Smooth muscle cell (in vitro differentiated cells): Measurements from ENCODE around the gene BTBD17. TPM values are rescaled to one million over a fixed set of nuclear protein-coding genes. Genes with fewer than 3 reads are reported as not detected.

Source experiments
- DNase-seq: peaks from one replicate; lab custom pipeline; 2025; ENCODE audit not compliant: unreplicated experiment; lab: John Stamatoyannopoulos, UW
- H2AFZ ChIP-seq: fragments of 200-600 bp; sonication (generic); 2 replicates; pipeline ENCODE4 v1.6.0; 2016; ENCODE audit warnings: antibody characterized with exemption, low read depth, mild to moderate bottlenecking
- H3F3A ChIP-seq: fragments of 200-600 bp; sonication (generic); 2 replicates; pipeline ENCODE4 v1.6.0; 2017; ENCODE audit warnings: antibody characterized with exemption, low read depth
- H3K27ac ChIP-seq: fragments of 200-600 bp; sonication (generic); 2 replicates; pipeline ENCODE4 v1.5.1; 2016; ENCODE audit warnings: low read depth, mild to moderate bottlenecking
- H3K27me3 ChIP-seq: fragments of 200-600 bp; sonication (generic); 2 replicates; pipeline ENCODE4 v1.6.1; 2016; ENCODE audit warnings: low read depth, mild to moderate bottlenecking
- H3K36me3 ChIP-seq: fragments of 200-600 bp; sonication (generic); 2 replicates; pipeline ENCODE4 v1.5.1; 2016; ENCODE audit warnings: low read depth
- H3K4me1 ChIP-seq: fragments of 200-600 bp; sonication (generic); 2 replicates; pipeline ENCODE4 v1.5.1; 2016; ENCODE audit warnings: low read depth
- H3K4me2 ChIP-seq: fragments of 200-600 bp; sonication (generic); 2 replicates; pipeline ENCODE4 v1.6.0; 2016; ENCODE audit warnings: mild to moderate bottlenecking
- H3K4me3 ChIP-seq: fragments of 200-600 bp; sonication (generic); 2 replicates; pipeline ENCODE4 v1.5.1; 2016; ENCODE audit warnings: mild to moderate bottlenecking
- H3K79me2 ChIP-seq: fragments of 200-600 bp; sonication (generic); 2 replicates; pipeline ENCODE4 v1.6.0; 2016; ENCODE audit warnings: low read depth, mild to moderate bottlenecking
- H3K9ac ChIP-seq: fragments of 200-600 bp; sonication (generic); 2 replicates; pipeline ENCODE4 v1.6.0; 2016; ENCODE audit warnings: low read depth
- H3K9me3 ChIP-seq: fragments of 200-600 bp; sonication (generic); replicated peaks from 2 replicates; pipeline ENCODE4 v1.5.1; 2016; ENCODE audit warnings: low read depth
- H4K20me1 ChIP-seq: fragments of 200-600 bp; sonication (generic); 2 replicates; pipeline ENCODE4 v1.6.0; 2016; ENCODE audit warnings: low read depth
- WGBS: methylation state at CpG from one replicate; pipeline ENCODE4 v1.1.7; 2016; ENCODE audit warnings: low lambda C conversion rate; 5-methylcytosine and 5-hydroxymethylcytosine counted together
- polyA plus RNA-seq: library from polyadenylated mRNA; unstranded; fragments of >200 nt; fragmentation: Nextera tagmentation; extraction: Ambion mirVana; gene quantifications from 2 replicates; pipeline ENCODE4 v1.2.1, GENCODE V29; 2016
- total RNA-seq: library from RNA; depleted of rRNA; stranded (reverse); fragments of >200 nt; gene quantifications from 2 replicates; pipeline ENCODE4 v1.2.3, GENCODE V29; 2014
- TF ChIP-seq, protein P1 (sequence below): fragments of 200-600 bp; sonication (generic); IDR thresholded peaks from 2 replicates; pipeline ENCODE4 v1.5.1; 2017; ENCODE audit warnings: borderline replicate concordance, mild to moderate bottlenecking, antibody characterized with exemption; ENCODE audit not compliant: insufficient read depth, poor library complexity, severe bottlenecking

The BTBD17 gene
- total and polyA plus RNA-seq, 2 experiments from 2014 or later = not detected

DNA sequence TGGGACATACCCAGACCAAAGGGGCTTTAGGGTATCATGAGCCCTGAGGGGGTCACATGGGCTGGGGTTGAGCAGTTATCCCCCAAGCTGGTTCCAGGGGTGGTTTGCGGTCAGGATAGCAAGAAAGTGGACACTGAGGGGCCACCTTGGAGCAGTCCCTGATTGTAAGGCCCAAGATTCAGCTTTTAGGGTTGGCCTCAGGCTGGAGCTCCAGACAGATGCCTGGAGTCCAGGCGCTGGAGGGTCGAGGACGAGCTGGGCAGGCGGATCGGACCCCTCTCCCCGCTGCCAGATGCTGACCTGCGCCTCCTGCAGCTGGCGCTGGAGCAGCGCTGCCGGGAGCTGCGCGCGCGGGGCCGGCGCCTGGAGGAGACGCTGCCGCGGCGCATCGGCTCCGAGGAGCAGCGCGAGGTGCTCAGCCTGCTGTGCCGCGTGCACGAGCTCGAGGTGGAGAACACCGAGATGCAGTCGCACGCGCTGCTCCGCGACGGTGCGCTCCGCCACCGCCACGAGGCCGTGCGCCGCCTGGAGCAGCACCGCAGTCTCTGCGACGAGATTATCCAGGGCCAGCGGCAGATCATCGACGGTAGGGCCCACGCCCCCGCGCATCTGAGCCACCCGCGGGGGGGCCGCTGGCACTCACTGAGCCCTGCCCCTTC lies 10.0 kb downstream of the BTBD17 start:
- Histone ChIP-seq H3K4me2 (no peak overlapping the region), H3K36me3 (no peaks in the 10 kb centered on the region), H3F3A (no peaks in the 10 kb centered on the region), H3K79me2 (no peaks in the 10 kb centered on the region), H3K9me3 (no peaks in the 10 kb centered on the region), H3K4me1 (no peaks in the 10 kb centered on the region), H3K27me3 (peaks cover 87% of the 10 kb centered on the region), H3K4me3 (no peak overlapping the region), H2AFZ (no peak overlapping the region), H3K9ac (no peak overlapping the region), H3K27ac (no peak overlapping the region), H4K20me1 (no peaks in the 10 kb centered on the region)
- 9% methylated on average over 34 of the region's 55 CpGs for WGBS
- DNase-seq = no peak
- TF ChIP-seq, protein P1, sequence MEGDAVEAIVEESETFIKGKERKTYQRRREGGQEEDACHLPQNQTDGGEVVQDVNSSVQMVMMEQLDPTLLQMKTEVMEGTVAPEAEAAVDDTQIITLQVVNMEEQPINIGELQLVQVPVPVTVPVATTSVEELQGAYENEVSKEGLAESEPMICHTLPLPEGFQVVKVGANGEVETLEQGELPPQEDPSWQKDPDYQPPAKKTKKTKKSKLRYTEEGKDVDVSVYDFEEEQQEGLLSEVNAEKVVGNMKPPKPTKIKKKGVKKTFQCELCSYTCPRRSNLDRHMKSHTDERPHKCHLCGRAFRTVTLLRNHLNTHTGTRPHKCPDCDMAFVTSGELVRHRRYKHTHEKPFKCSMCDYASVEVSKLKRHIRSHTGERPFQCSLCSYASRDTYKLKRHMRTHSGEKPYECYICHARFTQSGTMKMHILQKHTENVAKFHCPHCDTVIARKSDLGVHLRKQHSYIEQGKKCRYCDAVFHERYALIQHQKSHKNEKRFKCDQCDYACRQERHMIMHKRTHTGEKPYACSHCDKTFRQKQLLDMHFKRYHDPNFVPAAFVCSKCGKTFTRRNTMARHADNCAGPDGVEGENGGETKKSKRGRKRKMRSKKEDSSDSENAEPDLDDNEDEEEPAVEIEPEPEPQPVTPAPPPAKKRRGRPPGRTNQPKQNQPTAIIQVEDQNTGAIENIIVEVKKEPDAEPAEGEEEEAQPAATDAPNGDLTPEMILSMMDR = no peak

DNA sequence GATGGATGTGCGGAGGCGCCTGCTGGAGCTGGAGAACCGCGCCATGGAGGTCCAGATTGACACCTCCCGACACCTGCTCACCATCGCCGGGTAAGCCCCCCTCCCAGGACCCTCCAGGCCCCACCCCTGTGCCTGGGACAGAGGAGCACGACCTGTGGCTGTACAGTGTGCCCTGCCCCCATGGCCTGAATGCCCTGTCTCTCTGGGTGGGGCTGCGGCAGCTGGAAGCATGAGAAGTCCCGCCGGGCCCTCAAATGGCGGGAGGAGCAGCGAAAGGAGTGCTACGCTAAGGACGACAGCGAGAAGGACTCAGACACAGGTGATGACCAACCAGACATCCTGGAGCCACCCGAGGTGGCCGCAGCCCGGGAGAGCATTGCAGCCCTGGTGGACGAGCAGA lies 11.2 kb downstream of the BTBD17 start:
- no peak overlapping the region for H3K27ac ChIP-seq
- H3F3A ChIP-seq = no peaks in the 10 kb centered on the region
- no peaks in the 10 kb centered on the region for H4K20me1 ChIP-seq
- no peak overlapping the region for H3K9ac ChIP-seq
- no peak overlapping the region for H3K4me3 ChIP-seq
- no peak for DNase-seq
- no peaks in the 10 kb centered on the region for H3K9me3 ChIP-seq
- no peak overlapping the region for H2AFZ ChIP-seq
- no peaks in the 10 kb centered on the region for H3K79me2 ChIP-seq
- H3K27me3 ChIP-seq = peaks cover 76% of the 10 kb centered on the region
- no peaks in the 10 kb centered on the region for H3K4me1 ChIP-seq
- TF ChIP-seq, protein P1 = no peak
- WGBS = 84% methylated on average over 20 of the region's 20 CpGs
- H3K4me2 ChIP-seq = no peak overlapping the region
- H3K36me3 ChIP-seq = no peaks in the 10 kb centered on the region

DNA sequence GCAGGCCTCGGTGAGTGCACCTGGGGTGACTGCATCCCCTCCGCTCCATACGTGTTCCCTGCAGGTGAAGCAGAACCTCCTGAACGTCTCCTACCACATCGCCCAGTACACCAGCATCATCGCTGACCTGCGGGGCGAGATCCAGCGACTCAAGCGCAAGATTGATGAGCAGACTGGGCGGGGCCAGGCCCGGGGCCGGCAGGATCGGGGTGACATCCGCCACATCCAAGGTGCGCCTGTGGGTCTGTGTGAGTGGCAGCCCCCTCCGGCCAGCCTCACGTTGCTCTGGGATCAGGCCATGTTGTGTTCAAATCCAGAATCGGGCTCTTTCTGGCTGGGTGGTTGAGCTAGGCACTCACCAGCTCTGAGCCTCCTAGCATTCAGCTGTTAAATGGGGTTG lies 12.5 kb downstream of the BTBD17 start:
- Histone ChIP-seq H4K20me1 (no peaks in the 10 kb centered on the region), H3K9ac (no peak overlapping the region), H2AFZ (no peak overlapping the region), H3K27ac (no peak overlapping the region), H3K9me3 (no peaks in the 10 kb centered on the region), H3K27me3 (peaks cover 68% of the 10 kb centered on the region), H3K36me3 (no peaks in the 10 kb centered on the region), H3K4me1 (no peaks in the 10 kb centered on the region), H3K4me3 (no peak overlapping the region), H3F3A (no peaks in the 10 kb centered on the region), H3K79me2 (no peaks in the 10 kb centered on the region), H3K4me2 (no peak overlapping the region)
- DNase-seq = no peak
- TF ChIP-seq, protein P1 = no peak
- WGBS = 84% methylated on average over 18 of the region's 19 CpGs

DNA sequence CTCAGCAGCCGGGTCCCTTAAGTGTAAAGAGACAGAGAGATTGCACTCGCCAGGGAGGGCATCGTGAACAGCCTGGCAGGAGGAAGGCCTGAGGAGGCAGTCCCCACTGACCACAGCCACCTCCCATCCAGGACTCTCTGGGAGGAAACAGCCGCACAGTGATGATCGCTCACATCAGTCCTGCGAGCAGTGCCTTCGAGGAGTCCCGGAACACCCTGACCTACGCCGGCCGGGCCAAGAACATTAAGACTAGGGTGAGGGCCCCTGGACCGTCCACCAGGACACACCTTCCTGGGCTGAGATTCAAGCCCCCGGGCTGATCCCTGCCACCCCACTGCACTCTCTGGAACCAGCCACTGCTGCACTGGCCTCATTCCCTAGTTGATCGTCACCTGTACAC lies 14.0 kb downstream of the BTBD17 start:
- WGBS = 96% methylated on average over 14 of the region's 14 CpGs

More for the DNA sequence above, 14.0 kb downstream of the BTBD17 start:
- H3K79me2 ChIP-seq = no peaks in the 10 kb centered on the region
- H3K27me3 ChIP-seq = peaks cover 54% of the 10 kb centered on the region
- H2AFZ ChIP-seq = no peak overlapping the region
- H3K4me1 ChIP-seq = no peaks in the 10 kb centered on the region
- DNase-seq = no peak
- H3K4me2 ChIP-seq = no peak overlapping the region
- TF ChIP-seq, protein P1 = no peak
- no peaks in the 10 kb centered on the region for H3K9me3 ChIP-seq
- H3K4me3 ChIP-seq = no peak overlapping the region
- H3F3A ChIP-seq = no peaks in the 10 kb centered on the region
- no peaks in the 10 kb centered on the region for H4K20me1 ChIP-seq
- no peak overlapping the region for H3K27ac ChIP-seq
- no peak overlapping the region for H3K9ac ChIP-seq
- H3K36me3 ChIP-seq = no peaks in the 10 kb centered on the region
